Thoracic aorta (tissue), 2 donors: ENCODE results near the gene LTBP1. TPM values are rescaled to one million over a fixed set of nuclear protein-coding genes. Genes with fewer than 3 reads are reported as not detected.

Source experiments
- ATAC-seq: fragments of 150-250 bp; one replicate; pipeline ENCODE4 v1.8.0; 2017; ENCODE audit warnings: low read depth; ENCODE audit not compliant: insufficient number of reproducible peaks, low FRiP score
- DNase-seq: peaks from one replicate; pipeline ENCODE4 v3.0.0-alpha.2; 2020; ENCODE audit warnings: low spot score
- H3K27ac ChIP-seq, 2 donors: fragments of 200-600 bp; sonication (generic); 1 replicate in 1 of 2; 2 replicates in 1 of 2; pipeline ENCODE4 v1.5.1; 2016; ENCODE audit warnings: mild to moderate bottlenecking in 2 of 2, moderate library complexity in 2 of 2
- H3K27me3 ChIP-seq: fragments of 200-600 bp; sonication (generic); replicated peaks from 2 replicates; pipeline ENCODE4 v1.6.0; 2016; ENCODE audit warnings: mild to moderate bottlenecking; ENCODE audit not compliant: insufficient read depth
- H3K36me3 ChIP-seq: fragments of 200-600 bp; sonication (generic); one replicate; pipeline ENCODE4 v1.5.1; 2016
- H3K4me1 ChIP-seq, 2 donors: fragments of 200-600 bp; sonication (generic); 1 replicate in 1 of 2; 2 replicates in 1 of 2; pipeline versions ENCODE4 v1.5.1 to v1.6.0; 2016; ENCODE audit warnings: low read depth in 2 of 2, mild to moderate bottlenecking in 1 of 2; ENCODE audit not compliant: control insufficient read depth in 1 of 2
- H3K4me3 ChIP-seq: fragments of 200-600 bp; sonication (generic); 2 replicates; pipeline ENCODE4 v1.5.1; 2016; ENCODE audit warnings: mild to moderate bottlenecking
- H3K9me3 ChIP-seq: fragments of 200-600 bp; sonication (generic); 2 replicates; pipeline ENCODE4 v1.5.1; 2016
- total RNA-seq, 2 donors: library from RNA; depleted of rRNA; stranded (reverse); fragments of >200 nt; gene quantifications; one replicate each; pipeline versions ENCODE4 v1.1.0 to v1.2.3, GENCODE V29; 2016
- TF ChIP-seq, protein P1 (sequence below): fragments of 200-600 bp; sonication (generic); IDR thresholded peaks from one replicate; pipeline ENCODE4 v1.5.1; 2019; ENCODE audit warnings: antibody characterized with exemption

LTBP1 gene
- total RNA-seq, 2 donors from 2014 or later = 584 to 786 TPM

DNA sequence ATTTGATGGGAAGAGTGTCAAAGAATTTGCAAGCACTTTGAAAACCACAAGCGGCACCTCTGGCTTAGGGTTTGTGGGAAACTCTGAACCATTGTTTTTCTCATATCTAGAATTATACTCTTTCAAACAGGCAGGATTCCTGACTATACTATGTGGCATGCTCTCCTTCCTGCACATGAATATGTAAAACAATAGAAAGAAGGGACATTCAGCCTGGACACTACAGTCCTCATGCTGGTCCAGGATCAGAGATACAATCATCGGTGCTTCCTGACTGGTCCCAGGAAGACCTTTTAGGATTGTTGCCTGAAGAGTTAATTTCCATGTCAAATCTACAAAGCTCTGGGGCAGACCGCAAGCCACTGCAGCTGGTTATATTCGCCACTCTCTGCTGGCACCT is 474.0 kb downstream of the LTBP1 start:
- TF ChIP-seq, protein P1, sequence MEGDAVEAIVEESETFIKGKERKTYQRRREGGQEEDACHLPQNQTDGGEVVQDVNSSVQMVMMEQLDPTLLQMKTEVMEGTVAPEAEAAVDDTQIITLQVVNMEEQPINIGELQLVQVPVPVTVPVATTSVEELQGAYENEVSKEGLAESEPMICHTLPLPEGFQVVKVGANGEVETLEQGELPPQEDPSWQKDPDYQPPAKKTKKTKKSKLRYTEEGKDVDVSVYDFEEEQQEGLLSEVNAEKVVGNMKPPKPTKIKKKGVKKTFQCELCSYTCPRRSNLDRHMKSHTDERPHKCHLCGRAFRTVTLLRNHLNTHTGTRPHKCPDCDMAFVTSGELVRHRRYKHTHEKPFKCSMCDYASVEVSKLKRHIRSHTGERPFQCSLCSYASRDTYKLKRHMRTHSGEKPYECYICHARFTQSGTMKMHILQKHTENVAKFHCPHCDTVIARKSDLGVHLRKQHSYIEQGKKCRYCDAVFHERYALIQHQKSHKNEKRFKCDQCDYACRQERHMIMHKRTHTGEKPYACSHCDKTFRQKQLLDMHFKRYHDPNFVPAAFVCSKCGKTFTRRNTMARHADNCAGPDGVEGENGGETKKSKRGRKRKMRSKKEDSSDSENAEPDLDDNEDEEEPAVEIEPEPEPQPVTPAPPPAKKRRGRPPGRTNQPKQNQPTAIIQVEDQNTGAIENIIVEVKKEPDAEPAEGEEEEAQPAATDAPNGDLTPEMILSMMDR = no peak
- Histone ChIP-seq H3K9me3 (no peaks in the 10 kb centered on the region), H3K27ac (no peak overlapping the region), H3K4me1 (no peaks in the 10 kb centered on the region), H3K4me3 (no peak overlapping the region), H3K36me3 (no peaks in the 10 kb centered on the region), H3K27me3 (no peaks in the 10 kb centered on the region)
- ATAC-seq (no peak), DNase-seq (no peak)

DNA sequence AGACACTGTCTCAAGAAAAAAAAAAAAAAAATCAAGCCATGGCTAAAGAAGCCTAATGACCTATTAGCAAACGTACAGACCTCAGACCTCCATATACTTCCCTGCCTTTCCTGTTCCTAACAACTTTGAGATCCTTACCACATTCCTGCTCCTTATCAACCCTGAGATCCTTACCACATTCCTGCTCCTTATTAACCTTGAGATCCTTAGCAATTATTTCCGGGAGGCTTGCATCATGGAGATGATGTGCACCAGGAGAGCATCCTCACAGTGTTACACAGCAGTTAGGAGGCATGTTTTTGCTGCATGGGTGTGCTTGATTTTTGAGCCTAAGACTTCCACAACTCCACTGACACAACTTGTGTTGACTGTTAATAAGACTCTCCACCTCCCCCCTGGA is 475.1 kb downstream of the LTBP1 start:
- Histone ChIP-seq H3K27ac (no peak overlapping the region), H3K9me3 (no peaks in the 10 kb centered on the region), H3K4me1 (peaks cover 0 to 3% of the 10 kb centered on the region in 2 donors), H3K4me3 (no peak overlapping the region), H3K27me3 (no peaks in the 10 kb centered on the region), H3K36me3 (no peaks in the 10 kb centered on the region)
- DNase-seq (no peak), ATAC-seq (no peak)
- TF ChIP-seq, protein P1 = no peak

DNA sequence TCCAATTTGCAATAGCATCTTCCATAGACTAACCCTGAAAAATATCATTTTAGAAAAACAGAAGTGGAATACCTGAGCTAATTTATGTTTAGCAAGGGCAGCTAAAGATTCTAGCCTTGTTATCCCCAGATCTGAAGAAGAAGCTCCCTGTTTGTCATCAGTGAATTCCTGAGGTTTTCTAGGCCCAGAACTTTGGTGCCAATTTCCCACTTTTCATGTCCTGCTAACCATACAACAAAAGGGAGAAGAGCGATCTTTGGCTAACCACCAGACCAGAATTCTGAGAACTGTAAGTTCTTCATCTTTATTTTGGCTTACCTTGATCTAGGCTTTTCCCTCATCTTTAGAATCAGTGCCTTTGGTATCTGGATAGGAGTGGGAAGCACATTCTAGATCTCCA is 478.4 kb downstream of the LTBP1 start:
- peaks cover 0 to 4% of the 10 kb centered on the region in 2 donors for H3K4me1 ChIP-seq
- TF ChIP-seq, protein P1 = no peak
- H3K9me3 ChIP-seq = no peaks in the 10 kb centered on the region
- no peak overlapping the region for H3K4me3 ChIP-seq
- no peak for DNase-seq
- no peaks in the 10 kb centered on the region for H3K27me3 ChIP-seq
- no peak for ATAC-seq
- H3K36me3 ChIP-seq = no peaks in the 10 kb centered on the region
- no peak overlapping the region for H3K27ac ChIP-seq

DNA sequence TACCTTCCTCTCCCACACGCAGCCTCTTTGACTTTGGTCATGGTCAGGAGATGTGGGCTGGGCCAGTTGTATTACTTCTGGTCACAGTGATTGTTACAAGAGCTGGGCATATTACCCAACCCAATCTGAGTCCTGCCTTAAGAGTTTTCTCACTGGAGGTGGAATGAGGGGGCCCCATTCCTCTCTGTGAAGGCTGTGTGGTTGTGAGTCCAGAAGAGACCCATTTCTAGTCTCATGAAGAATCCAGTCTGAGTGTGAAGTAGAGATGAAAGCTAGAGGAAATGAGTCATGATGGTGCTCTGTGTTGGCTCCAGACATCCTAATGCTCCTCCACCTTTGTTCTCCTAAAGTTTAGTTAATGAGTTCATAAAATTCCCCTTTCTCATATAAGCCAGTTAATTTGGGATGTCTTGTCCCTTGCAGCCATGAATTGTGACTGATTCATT is 478.9 kb downstream of the LTBP1 start:
- Histone ChIP-seq H3K4me3 (no peak overlapping the region), H3K27ac (no peak overlapping the region), H3K4me1 (peaks cover 0 to 4% of the 10 kb centered on the region in 2 donors), H3K9me3 (no peaks in the 10 kb centered on the region), H3K36me3 (no peaks in the 10 kb centered on the region), H3K27me3 (no peaks in the 10 kb centered on the region)
- TF ChIP-seq, protein P1 = no peak
- ATAC-seq (no peak), DNase-seq (no peak)

DNA sequence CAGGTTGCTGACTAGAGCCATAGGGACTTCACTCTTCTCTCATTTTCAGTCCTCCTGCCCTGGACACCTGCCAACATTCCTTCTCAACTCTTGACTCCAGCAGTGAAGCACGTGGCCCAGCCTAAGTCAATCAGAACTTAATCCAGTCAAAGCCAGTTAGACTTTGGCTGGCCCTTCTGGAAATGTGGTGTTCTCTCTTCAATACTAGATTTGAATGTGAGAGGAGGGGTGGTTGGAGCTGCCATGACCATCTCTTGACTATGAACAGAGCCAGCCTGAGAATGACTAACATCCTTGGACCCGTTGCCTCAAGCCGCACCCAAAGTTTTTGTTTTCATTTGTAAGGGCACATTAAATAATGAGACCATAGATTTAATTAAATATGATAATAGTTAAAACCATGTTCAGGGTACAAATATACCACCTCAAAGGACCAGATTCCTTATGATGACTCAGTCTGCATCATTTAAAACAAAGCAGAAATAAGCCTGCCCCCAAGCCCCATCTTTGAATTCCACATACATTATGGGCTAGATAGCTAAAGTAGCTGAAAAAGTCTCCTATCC is 480.0 kb downstream of the LTBP1 start:
- no peak overlapping the region for H3K27ac ChIP-seq
- ATAC-seq (no peak), DNase-seq (no peak)
- TF ChIP-seq, protein P1 = no peak
- no peaks in the 10 kb centered on the region for H3K27me3 ChIP-seq
- peaks cover 0 to 4% of the 10 kb centered on the region in 2 donors for H3K4me1 ChIP-seq
- no peaks in the 10 kb centered on the region for H3K36me3 ChIP-seq
- H3K4me3 ChIP-seq = no peak overlapping the region
- no peaks in the 10 kb centered on the region for H3K9me3 ChIP-seq
